WI38 (cell line): ENCODE data around the gene DLEC1.

Source experiments
- H3K4me3 ChIP-seq: 2 replicates; pipeline ENCODE4 v1.5.1; 2011; ENCODE audit warnings: low read depth, mild to moderate bottlenecking, control low read depth, low read length
- TF ChIP-seq, protein P1 (sequence below): IDR thresholded peaks from 2 replicates; pipeline ENCODE4 v1.5.1; 2012; ENCODE audit warnings: low read depth, mild to moderate bottlenecking, control low read depth, low read length

DLEC1 gene

DNA sequence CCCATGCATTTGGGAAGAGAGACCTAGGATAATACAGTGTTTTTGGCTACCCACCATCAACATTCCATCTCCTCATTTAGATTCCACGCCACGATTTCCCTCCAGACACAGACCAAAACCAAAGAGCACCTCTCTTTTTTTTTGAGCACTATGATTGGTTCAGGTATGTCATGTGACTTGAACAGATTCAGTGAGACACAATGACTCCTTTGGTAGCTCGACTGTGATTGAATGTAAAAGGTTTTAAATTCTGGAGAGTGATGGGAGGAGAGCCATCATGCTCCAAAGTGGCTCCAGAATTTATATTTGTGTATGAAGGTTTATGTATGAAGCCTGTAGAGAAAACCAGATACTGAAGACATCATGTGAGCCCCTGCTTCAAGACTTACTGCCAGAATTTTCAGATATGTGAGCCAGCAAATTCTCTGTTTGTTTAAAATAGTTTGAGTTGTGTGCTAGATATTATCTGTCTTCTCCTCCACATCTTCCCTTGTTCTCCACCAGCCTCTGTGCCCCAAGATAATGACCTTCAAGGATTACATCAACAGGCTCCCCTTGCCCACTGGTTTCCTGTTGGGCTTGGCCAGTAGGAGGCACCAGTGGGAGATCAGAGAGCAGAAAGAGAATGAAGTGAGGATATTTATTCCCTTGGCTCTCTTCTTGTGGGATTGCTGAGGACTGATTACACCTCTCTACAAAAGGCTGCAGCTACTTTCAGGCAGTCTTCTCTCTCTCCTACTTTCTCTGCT, 111.9 kb downstream of the DLEC1 start:
- no peak overlapping the region for H3K4me3 ChIP-seq
- TF ChIP-seq, protein P1, sequence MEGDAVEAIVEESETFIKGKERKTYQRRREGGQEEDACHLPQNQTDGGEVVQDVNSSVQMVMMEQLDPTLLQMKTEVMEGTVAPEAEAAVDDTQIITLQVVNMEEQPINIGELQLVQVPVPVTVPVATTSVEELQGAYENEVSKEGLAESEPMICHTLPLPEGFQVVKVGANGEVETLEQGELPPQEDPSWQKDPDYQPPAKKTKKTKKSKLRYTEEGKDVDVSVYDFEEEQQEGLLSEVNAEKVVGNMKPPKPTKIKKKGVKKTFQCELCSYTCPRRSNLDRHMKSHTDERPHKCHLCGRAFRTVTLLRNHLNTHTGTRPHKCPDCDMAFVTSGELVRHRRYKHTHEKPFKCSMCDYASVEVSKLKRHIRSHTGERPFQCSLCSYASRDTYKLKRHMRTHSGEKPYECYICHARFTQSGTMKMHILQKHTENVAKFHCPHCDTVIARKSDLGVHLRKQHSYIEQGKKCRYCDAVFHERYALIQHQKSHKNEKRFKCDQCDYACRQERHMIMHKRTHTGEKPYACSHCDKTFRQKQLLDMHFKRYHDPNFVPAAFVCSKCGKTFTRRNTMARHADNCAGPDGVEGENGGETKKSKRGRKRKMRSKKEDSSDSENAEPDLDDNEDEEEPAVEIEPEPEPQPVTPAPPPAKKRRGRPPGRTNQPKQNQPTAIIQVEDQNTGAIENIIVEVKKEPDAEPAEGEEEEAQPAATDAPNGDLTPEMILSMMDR, result 0 out of 2 replicates have a peak, but pooled peaks have one; percentile 8

DNA sequence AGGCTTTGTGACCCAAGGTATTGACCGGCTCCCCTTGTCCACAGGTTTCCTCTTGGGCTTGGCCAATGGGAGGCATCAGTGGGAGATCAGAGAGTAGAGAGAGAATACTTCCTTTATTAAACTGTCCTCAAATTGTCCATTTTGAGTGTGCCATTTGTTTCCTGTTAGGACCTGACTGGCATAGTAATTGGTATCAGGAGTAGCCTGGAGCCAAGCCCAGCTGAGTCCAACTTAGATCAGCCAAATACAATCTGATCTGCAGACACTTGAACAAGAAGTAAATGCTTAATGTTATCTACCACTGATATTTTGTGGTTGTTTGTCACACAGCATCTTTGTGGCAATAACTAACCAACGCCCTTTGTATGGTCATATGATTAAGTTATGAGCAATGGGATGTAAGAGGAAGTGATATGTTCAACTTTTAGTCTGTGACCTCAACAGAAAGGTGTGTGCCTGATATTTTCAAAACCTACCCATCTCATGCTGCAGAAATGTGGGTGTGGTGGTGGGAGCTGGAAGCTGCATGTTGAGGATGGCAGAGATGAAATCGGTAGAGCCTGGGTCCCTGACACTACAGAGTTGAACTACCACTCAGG, 112.8 kb downstream of the DLEC1 start:
- TF ChIP-seq, protein P1, result no peak

GRCh38 chr3:38152609-38153008, 113.6 kb downstream of the DLEC1 start:
- H3K4me3 ChIP-seq, result no peak overlapping the region
- TF ChIP-seq, protein P1, result no peak

More for the DNA sequence above, 112.8 kb downstream of the DLEC1 start:
- no peak overlapping the region for H3K4me3 ChIP-seq

- TF ChIP-seq, protein P1, result no peak
Observed at GRCh38 chr3:38153221-38153620, 114.2 kb downstream of the DLEC1 start.

DNA sequence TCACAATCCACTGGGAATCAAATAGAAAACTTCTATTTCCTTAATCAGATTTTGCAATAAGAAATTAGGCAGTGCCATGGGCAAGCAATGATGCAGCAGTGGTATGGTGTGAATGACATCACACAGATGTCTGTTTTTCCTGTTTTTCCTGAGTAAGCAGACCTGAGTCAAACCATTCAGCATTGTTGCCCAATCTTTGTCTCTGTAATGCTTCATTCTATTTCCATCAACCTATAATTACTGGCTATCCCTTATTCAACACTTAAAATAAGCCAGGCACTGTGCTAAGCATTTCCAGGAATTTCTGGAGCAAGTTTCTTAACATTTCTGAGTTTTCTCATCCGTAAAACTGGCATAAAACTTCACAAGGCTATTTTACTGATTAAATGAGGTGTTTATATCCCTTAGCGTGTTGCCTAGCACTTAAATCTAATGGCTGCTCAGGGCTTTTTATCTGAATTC, 115.1 kb downstream of the DLEC1 start:
- no peak overlapping the region for H3K4me3 ChIP-seq
- TF ChIP-seq, protein P1, result no peak

More at GRCh38 chr3:38153221-38153620, 114.2 kb downstream of the DLEC1 start:
- H3K4me3 ChIP-seq, result no peak overlapping the region

- no peak overlapping the region for H3K4me3 ChIP-seq
Observed at GRCh38 chr3:38154625-38155255, 115.7 kb downstream of the DLEC1 start.

More at GRCh38 chr3:38154625-38155255, 115.7 kb downstream of the DLEC1 start:
- TF ChIP-seq, protein P1, result no peak
